GM06990 (cell line): ENCODE measurements around the gene MYH3.

Experiments used
- DNase-seq: peaks from one replicate; pipeline ENCODE4 v3.0.0-alpha.2; 2011; ENCODE audit not compliant: insufficient read length; ENCODE audit errors: extremely low read depth
- H3K27me3 ChIP-seq: replicated peaks from 2 replicates; pipeline ENCODE4 v1.6.0; 2011; ENCODE audit warnings: low read length; ENCODE audit not compliant: control insufficient read depth, insufficient read depth
- H3K36me3 ChIP-seq: 2 replicates; pipeline ENCODE4 v1.5.1; 2011; ENCODE audit warnings: low read length; ENCODE audit not compliant: control insufficient read depth, insufficient read depth
- H3K4me3 ChIP-seq: replicated peaks from 2 replicates; pipeline ENCODE4 v1.5.1; 2011; ENCODE audit warnings: low read depth, mild to moderate bottlenecking, control low read depth, low read length
- TF ChIP-seq, protein P1 (sequence below): IDR thresholded peaks from 2 replicates; pipeline ENCODE4 v1.5.1; 2011; ENCODE audit warnings: low read length, control low read depth, mild to moderate bottlenecking, inconsistent platforms; ENCODE audit not compliant: insufficient read depth, poor library complexity, severe bottlenecking

MYH3 gene

DNA sequence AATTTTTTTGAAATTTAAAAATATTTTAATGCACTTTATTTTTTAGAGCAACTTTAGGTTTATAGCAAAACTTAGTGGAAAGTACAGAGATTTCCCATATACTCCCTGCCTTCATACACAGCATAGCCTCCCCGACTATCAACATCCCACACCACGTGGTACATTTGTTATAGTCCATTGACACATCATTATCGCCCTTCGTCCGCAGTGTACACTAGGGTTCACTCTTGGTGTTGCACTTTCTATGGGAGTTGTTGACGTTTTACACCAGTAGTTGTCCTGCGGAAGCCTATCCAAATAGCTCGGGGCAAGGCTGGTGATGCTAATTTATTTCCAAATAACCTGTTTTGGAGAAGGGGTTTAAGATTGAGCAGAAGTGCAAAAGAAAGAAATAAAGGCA lies 52.6 kb downstream of the MYH3 start:
- Histone ChIP-seq H3K36me3 (no peaks in the 10 kb centered on the region), H3K4me3 (no peak overlapping the region), H3K27me3 (no peaks in the 10 kb centered on the region)
- no peak for DNase-seq
- TF ChIP-seq, protein P1, sequence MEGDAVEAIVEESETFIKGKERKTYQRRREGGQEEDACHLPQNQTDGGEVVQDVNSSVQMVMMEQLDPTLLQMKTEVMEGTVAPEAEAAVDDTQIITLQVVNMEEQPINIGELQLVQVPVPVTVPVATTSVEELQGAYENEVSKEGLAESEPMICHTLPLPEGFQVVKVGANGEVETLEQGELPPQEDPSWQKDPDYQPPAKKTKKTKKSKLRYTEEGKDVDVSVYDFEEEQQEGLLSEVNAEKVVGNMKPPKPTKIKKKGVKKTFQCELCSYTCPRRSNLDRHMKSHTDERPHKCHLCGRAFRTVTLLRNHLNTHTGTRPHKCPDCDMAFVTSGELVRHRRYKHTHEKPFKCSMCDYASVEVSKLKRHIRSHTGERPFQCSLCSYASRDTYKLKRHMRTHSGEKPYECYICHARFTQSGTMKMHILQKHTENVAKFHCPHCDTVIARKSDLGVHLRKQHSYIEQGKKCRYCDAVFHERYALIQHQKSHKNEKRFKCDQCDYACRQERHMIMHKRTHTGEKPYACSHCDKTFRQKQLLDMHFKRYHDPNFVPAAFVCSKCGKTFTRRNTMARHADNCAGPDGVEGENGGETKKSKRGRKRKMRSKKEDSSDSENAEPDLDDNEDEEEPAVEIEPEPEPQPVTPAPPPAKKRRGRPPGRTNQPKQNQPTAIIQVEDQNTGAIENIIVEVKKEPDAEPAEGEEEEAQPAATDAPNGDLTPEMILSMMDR, result no peak

DNA sequence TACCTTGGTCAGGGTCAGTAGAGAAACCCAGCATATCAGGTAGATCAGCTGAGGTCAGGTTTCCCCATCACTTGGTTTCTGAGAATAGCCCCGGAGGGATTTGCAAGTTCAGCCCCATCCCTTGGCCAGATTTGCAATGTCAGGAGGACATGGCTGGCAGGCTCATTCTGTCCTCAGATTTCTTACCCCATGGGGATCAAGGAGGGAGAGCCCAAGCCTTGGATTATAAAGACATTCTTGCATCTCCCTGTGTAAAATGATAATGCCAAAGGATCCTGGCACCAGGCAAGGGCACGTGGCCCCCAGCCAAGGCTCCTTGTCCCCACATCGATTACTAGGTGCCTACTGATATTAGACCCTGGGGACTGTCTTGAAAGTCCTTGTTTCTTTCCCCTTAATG lies 53.2 kb downstream of the MYH3 start:
- TF ChIP-seq, protein P1, result no peak
- H3K4me3 ChIP-seq, result no peak overlapping the region
- H3K36me3 ChIP-seq, result no peaks in the 10 kb centered on the region
- DNase-seq, result no peak
- H3K27me3 ChIP-seq, result no peaks in the 10 kb centered on the region

DNA sequence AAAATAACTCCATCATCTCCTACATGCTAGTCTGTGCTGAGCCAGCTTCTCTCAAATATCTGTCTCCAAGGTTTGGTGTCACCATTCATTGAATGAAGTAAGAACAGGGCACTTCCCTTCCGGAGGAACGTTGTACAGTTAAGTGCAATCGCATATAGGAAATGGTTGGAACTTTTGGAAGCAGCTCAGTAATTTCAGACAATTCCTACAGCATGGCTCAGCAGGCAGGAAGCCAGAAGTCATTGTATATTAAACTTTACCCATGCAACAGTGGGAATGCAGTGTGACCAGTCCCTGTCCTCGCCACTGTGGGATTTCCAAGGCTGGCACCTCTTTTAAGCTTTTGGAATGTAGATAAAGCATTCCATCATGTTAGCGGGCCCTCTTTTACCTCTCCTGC lies 56.5 kb downstream of the MYH3 start:
- TF ChIP-seq, protein P1, result no peak
- H3K4me3 ChIP-seq, result no peak overlapping the region
- no peaks in the 10 kb centered on the region for H3K36me3 ChIP-seq
- no peaks in the 10 kb centered on the region for H3K27me3 ChIP-seq
- no peak for DNase-seq

DNA sequence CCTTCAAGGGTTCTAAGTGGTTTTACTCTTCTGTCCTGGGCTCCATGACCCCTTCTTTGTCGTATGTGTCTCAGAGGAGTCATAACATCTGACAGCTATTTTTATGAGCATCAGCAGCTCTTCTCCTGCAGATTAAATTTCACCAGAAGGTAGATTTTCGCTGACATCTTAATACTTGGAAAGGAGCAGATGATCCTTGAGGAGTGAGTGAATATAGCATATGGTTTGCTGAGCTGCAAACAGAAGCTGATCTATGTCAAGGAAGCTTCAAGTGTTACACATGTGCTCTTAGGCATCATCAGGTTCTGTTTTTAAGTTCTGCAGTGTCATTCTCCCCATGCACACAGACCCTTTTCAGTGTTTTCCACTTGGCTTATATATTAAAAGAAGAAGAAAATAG lies 58.5 kb downstream of the MYH3 start:
- no peak for DNase-seq
- Histone ChIP-seq H3K4me3 (no peak overlapping the region), H3K36me3 (no peaks in the 10 kb centered on the region), H3K27me3 (no peaks in the 10 kb centered on the region)
- TF ChIP-seq, protein P1, result no peak

DNA sequence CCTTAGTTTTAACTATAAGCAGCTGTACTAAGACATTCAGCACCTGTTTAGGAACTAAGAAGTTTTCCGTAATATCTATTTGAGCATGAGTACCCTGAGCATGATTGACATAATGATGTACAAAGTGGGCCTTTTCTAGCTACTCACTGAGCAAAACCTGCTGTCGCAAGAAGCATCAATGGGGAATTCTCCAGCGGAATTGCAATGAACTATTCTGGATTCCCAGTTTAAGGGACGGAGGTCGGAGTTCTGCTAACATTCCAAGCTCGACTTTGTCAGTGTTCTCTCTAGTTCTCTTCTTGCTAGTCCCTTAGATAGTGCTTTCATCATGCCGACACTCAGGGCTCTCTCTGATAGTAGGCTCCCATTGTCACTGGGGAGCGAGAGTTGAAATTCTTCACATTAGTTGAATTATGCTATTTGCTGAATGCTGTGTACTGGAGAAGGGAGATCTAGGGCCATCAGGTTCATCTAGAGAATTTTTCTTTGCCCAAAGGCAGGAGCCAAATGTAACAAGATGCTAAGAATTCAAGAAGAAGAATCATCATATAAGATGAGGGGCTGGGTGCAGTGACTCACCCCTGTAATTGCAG lies 67.5 kb downstream of the MYH3 start:
- no peaks in the 10 kb centered on the region for H3K36me3 ChIP-seq
- no peak for DNase-seq
- no peaks in the 10 kb centered on the region for H3K27me3 ChIP-seq
- H3K4me3 ChIP-seq, result no peak overlapping the region
- TF ChIP-seq, protein P1, result no peak

DNA sequence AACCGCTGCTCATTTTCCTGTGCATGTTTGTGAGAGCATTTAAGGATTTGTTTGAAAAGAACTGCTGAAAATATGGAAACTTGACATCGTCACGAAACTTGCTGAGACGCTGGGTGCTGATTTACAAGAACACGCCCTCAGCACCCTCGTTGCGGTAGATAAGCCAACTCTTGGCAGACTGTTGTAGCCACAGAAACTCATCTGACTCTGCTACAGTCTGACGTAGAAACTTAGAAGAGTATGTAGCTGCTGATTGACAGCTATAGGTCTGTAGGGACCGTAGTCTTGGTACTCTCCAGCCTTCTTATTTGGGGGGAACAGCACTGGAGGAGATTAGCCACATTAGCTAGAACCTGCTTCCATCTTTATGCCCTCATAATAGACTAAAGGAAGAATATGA lies 71.6 kb downstream of the MYH3 start:
- Histone ChIP-seq H3K36me3 (no peaks in the 10 kb centered on the region), H3K27me3 (no peaks in the 10 kb centered on the region; the same call in 1 of the 2 replicates), H3K4me3 (no peak overlapping the region)
- DNase-seq, result no peak
- TF ChIP-seq, protein P1, result no peak
